Islet precursor cell (in vitro differentiated cells): ENCODE data around the gene PABPC1L.

Experiments used
- DNase-seq: peaks from one replicate; pipeline ENCODE4 v3.0.0-alpha.2; 2018

PABPC1L gene

DNA sequence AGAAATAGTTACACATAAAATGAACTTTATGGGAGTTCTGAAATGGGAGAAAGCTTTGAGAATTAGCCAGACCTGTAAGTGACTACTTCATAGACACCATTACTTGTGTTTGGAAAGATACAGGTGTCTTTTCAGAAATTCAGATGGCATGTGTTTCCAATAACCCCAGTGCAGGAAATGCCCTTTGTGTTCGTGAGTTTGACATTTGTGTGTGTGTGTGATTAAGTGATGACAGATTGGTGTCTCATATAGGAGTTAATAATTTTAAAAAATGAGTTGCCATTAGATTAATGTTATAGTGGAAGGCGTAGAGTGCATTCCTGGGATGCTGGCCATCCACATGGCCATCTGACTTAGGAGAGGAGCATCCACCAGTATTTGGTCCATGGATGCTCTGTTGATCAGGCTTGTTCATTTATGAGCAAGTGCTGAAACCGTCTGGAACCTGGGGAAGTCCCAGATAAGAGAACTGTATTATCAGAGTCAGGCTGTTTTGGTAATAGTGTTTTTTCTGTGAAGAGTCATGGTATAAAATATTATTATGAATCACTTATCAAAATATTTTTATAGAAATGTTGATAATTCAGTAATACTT lies 59.5 kb downstream of the PABPC1L start:
- DNase-seq: no peak

DNA sequence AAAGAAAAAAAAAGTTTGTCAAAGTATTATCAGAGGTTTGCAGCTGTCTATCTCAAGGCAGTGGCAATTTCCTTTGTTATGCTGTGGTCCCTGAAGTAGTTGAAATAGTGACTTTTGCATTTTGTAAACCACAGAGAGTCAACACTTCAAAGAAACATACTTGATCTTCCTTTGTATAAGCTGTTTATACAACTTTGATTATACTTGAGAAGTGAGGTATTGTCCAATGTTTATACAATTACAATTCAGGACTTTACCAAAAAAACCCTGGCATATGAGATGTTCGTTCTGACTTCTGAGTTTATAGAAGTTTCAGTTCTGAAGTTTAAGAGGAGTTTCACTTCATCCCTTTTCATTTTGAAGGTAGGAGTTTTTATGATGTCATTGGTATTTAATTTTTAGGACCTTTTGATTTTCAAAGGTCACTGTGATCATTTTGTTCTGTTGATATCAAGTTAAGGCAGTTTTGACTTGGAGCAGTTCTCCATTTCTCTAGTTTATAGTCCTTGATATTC lies 60.4 kb downstream of the PABPC1L start:
- no peak for DNase-seq

DNA sequence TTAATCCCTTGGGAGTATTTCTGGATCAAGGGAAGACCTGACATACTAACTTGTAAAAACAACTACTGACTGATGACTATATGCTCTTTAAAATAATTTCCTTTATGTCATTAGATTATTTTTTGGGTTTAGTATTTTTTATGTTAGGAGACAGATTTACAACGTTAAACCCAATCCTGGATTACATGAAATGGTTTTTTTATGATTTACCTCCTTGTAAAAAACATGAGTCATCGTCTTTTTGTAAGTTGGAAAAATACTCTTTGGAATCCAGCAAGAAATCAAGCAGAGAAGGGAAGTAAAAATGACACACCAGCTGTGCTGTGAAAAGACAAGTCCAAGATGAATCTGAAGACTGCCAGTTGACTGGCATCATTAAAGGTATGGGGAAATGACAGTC lies 63.2 kb downstream of the PABPC1L start:
- no peak for DNase-seq

DNA sequence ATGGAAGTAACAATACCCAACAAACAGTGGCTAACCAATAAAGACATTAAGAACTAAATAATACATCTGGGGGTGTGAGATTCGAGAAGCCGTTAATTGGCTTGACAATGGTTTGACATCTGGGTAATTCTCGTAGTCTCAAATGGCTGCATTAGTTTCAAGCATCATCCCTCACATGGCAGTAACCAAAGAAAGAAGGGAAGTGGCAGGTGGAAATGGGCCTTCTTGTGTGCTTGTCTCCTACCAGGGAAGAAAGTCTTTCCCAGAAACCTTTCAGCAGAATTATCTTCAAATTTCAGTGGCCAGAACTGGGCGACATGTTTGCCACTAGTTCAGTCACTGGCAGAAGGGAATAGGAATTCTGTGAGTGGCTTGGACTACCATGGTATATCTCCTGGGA lies 66.8 kb downstream of the PABPC1L start:
- DNase-seq: no peak

DNA sequence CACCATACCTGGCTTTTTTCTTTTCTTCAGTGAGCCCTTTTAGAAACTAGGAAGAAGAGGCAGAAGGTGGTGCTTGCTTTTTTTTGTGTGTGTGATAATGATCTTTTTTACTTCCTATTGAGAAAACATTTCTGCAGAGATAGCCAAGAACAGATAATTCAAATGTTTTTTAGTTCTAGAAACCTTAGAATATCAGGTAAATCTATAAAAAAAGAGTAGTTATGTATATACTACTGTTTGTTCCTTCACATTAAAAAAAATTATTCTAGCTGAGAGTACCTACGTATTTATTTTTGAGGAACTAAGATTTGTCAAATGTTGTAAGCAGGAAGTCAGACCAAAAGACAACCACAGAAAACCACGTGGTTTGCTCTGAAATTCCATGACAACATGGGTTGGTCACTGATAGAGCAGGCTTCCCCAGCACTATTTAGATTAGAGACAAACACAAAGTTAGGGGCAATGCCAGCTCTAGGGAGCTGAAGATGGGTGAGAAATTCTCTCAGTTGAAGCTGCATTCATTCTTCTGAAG lies 69.3 kb downstream of the PABPC1L start:
- no peak for DNase-seq

DNA sequence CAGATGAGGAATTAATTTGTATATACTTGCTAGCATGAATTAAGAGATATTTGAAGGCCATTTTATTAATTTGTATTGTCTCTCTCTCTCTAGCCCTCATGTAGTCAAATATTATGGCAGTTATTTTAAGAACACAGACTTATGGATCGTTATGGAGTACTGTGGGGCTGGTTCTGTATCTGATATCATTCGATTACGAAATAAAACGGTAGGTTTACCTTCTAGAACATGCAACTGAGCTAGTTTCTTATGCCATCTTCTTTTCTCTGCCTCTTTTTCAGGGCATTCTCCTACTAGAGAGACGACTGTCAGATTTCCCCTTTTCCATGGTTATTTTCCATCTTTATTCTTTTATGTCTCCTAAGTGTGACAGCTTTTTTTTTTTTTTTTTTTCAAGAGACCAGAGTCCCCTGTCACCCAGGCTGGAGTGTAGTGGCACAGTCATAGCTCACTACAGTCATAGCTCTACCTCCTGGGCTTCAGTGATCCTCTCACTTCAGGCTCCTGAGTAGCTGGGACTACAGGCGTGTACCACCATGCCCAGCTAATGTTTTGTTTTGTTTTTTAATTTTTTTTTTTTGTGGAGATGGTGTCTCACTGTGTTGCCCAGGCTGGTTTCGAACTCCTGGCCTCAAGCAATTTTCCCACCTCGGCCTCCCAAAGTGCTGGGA lies 72.0 kb downstream of the PABPC1L start:
- DNase-seq: no peak

DNA sequence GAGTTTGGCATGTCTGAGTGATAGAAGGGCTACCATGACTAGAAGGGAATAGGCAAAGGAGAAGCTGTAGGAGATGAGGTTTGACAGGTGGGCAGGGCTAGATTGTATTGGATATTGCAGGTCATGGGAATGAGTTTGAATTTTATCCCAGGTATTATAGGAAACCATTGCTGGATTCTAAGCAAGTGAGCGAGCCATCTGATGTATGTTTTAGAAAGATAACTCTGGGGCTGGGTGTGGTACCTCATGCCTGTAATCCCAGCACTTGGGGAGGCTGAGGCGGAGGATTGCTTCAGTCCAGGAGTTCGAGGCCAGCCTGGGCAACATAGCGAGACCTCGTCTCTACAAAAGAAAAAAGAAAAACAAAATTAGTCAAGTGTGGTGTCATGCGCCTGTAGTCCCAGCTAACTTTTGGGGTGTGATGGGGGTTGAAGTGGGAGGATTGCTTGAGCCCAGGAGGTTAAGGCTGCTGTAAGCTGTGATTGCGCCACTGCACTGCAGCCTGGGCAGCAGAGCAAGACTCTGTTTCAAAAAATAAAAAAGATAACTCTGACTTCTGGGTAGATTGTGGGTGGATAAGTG lies 73.3 kb downstream of the PABPC1L start:
- DNase-seq: no peak

DNA sequence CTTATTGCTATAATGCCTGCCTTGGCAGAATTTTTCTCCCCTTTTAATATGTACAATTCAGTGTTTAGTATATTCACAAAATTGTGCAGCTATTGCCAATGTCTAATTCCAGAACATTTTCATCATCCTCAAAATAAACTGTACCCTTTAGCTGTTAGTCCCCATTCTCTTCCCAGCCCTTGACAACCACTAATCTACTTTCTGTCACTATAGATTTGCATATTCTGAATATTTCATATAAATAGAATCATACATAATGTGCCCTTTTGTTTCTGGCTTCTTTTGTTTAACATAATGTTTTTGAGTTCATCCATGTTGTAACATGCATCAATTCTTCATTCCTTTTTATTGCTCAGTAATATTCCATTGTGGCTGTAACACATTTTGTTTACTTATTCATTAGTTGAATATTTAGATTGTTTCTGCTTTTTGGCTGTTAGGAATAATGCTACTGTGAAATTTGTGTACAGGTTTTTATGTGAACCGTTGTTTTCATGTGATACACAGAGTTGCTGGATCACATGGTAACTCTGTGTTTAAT lies 78.8 kb downstream of the PABPC1L start:
- DNase-seq: no peak
